Posterior vena cava (tissue), 2 donors: ENCODE results near the gene SPATA20. TPM values are rescaled to one million over a fixed set of nuclear protein-coding genes. Genes with fewer than 3 reads are reported as not detected.

Source experiments
- DNase-seq: peaks from one replicate; pipeline ENCODE4 v3.0.0-alpha.2; 2020; ENCODE audit warnings: low spot score
- intact Hi-C, 2 donors: fragments of 100-400 bp; cut with DNase I; formaldehyde crosslinking; loops; one replicate each; pipeline versions ENCODE4 v1.14.1 to v1.14.2; 2022 to 2023
- total RNA-seq, 2 donors: library from RNA; stranded (reverse); fragmentation: NEBNext Ultra II Directional; extraction: Animal tissue kit (Norgen Biotek cat#: 25700); gene quantifications; one replicate each; pipeline ENCODE4 v1.2.1, GENCODE V29; 2021
- donor health status: DM: yes; HTN: yes; CAD: no.
- donor health status: DM: yes; HTN: yes; CAD: no.

The SPATA20 gene
- total RNA-seq, 2 donors from 2014 or later: 30.1 to 53.4 TPM

DNA sequence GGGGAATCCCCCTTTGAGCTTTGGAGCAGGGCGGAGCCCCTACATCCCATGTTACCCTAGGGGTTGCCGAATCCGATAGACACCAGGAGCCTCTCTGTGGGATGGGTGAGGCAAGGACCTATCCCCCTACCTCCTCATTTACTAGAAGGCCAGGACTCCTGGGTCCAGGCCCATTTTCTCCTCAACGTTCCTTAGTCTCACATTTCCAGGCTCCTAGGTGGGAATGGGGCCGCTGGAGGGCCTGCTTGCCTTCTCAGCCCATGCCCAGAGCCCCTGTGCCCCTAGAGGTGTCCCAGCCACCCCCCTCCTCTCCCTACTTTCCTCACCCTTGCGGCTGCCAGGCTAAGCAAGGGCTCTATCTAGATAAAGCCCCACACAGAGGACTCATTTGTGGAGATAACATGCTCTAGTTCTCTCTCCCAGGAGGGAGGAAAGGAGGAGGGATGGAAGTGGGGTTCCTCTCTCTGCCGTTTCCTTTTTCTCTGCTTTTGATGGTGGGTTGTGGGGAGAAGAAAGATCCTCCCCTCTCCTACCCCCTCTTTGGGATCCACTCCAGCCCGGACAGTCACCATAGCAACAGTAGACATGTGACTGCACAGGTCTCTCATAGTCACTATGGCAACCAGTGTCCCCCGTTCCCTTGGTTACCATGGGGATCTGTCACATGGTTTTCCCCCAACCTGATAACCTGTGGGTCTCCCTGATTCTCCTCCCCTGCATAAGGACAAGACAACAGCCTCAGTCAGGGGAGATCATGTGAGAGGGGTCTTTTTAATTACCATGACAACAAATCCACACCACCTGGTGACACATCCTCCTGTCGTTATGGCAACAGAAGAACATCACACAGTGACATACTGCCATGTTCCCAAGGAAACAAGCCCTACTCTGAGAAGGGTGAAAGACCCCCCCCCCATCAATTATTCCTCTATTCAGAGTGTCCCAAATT, 18.7 kb downstream of the SPATA20 start:
- no peak for DNase-seq

DNA sequence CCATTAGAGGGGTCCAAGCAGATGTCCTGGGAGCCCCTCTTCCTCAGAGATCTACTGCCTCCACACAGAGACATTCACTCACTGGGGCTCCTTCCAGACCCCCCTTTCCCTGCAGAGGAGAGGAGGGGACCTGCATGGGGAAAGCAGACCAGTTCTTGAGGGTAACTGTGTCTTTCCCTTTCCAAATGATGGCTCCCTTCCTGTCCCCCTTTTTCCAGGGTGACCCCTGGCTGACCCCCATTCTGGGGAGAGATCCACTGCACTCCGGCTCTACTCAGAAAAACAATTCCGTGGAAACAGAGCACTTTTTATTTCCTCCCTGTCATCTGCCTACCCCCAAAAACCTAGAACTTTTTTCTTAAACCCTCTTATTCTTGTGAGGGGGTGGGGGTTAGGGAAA, 19.9 kb downstream of the SPATA20 start:
- intact Hi-C loops: no loop called here
- no peak for DNase-seq

More for the DNA sequence above, 18.7 kb downstream of the SPATA20 start:
- intact Hi-C loops: no loop called here

DNA sequence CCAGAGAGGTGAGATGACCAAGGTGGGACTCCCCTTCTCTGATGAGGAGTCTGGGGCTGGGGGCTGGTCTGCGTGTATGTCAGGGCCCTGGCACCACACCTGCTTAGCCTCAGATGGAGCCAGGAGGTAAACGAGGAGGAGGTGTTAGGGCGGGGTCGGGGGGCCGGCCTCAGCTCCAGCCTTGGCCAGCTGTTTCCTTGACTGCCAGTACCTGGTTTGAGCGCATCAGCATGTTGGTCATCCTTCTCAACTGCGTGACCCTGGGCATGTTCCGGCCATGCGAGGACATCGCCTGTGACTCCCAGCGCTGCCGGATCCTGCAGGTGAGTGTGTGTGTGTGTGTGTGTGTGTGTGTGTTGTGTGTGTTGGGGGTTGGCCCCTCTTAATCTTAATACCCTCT, 21.7 kb downstream of the SPATA20 start:
- intact Hi-C loops: no loop called here
- no peak for DNase-seq

DNA sequence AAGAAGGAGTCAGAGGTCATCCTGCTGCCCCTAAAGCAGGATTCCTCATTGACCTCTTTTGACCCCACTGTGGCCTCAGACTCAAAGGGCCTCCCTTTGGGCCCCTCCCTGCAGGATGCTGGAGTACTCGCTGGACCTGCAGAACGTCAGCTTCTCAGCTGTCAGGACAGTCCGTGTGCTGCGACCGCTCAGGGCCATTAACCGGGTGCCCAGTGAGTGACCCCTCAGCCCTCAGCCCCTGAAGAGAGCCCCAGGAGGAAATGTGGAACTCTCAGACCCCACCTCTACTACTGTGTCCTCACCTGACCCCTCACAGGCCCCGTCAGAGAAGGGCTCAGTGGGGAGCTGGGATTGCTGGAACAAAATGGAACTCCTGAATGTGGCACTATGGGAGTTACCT, 22.6 kb downstream of the SPATA20 start:
- DNase-seq: no peak
- intact Hi-C loops: no loop called here

DNA sequence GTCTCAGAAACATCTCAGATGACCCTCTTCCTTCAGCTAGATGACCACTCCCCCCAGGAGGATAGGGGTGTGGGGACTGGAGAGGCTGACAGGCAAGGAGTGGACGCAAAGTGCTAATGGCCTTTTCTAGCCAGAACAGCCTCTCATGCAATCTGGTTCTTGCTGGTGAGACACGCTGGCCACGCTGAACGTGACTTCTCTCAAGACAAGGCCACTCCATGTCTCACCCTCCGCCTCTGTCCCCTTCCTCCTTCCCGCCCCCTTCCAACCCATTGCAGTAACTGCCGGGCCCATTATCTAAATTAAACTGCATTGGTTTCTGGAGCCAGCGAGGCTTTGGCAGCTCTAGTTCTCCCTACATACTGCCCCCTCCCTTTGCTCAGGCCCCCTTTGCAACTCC, 23.1 kb downstream of the SPATA20 start:
- intact Hi-C loops: no loop called here
- DNase-seq: no peak

DNA sequence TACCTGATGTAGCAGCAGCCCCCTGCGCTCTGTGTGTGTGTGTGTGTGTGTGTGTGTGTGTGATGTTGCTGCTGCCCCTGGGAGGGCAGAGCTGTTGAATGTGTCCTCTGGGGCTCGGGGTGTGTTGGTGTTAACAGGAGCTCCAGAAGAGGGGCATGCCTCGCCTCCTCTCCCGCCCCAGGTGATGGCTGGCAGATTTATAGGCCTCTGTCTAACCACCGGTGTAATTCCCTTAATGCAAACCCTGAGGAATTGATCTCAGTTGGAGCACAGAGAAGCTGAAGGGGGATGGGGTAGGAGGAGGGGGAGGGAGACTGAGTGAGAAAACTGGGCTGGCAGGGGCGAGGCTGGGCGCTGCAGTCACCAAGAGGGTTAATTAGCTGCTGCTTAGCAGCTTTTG, 23.6 kb downstream of the SPATA20 start:
- intact Hi-C loops: no loop called here
- no peak for DNase-seq

DNA sequence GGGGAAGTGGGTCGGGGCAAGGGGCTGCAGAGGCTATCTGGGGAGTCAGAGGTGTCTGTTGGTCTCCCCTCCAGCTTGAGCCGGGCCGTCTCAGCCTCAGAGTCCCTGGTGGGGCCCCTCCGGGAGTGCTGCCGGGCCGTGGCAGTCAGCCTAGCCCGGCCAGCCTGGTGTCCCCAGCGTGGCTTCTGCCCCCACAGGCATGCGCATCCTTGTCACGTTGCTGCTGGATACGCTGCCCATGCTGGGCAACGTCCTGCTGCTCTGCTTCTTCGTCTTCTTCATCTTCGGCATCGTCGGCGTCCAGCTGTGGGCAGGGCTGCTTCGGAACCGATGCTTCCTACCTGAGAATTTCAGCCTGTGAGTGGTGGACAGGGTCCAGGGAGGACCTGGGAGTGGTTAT, 24.7 kb downstream of the SPATA20 start:
- no peak for DNase-seq
- intact Hi-C loops: no loop called here

DNA sequence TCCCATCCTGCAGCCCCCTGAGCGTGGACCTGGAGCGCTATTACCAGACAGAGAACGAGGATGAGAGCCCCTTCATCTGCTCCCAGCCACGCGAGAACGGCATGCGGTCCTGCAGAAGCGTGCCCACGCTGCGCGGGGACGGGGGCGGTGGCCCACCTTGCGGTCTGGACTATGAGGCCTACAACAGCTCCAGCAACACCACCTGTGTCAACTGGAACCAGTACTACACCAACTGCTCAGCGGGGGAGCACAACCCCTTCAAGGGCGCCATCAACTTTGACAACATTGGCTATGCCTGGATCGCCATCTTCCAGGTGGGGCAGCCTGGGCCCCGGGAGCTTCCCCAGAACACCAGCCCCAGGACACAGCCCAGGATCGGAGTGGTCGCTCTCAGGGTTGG, 25.6 kb downstream of the SPATA20 start:
- no peak for DNase-seq
- intact Hi-C loops: no loop called here

DNA sequence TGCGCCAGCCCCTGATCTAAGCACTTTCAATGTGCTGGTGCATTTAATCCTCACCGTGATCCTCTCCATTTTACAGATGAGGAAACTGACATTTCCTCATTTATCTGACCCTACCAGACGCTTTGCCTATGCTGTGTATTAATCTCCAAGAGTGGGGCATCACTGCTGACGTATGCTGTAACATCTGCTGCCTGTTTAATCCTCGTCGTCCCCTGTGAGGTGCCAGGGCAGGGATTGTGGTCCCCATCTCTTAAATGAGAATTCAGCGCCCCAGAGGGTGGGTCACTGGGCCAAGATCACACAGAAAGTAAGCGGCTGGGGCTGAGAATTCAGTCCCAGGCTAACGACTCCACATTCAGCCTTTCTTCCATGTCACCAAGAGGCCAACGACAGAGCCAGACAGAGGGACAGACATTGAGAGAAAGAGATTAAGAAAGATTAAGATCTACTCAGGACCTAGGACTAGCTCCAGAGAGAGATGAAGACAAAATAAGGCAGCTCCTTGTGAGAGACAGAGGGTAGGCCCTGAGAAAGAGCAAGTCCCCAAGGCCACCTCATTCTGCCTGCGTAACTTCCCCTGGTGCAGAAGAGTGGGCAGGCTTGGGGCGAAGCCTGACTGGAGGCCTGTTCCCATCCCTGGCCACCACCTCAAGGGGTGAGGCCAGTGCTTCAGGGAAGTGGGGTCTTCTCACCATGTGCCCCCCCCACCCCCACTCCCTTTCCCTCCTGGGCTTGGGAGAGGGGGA, 27.1 kb downstream of the SPATA20 start:
- intact Hi-C loops: no loop called here
- DNase-seq: no peak

DNA sequence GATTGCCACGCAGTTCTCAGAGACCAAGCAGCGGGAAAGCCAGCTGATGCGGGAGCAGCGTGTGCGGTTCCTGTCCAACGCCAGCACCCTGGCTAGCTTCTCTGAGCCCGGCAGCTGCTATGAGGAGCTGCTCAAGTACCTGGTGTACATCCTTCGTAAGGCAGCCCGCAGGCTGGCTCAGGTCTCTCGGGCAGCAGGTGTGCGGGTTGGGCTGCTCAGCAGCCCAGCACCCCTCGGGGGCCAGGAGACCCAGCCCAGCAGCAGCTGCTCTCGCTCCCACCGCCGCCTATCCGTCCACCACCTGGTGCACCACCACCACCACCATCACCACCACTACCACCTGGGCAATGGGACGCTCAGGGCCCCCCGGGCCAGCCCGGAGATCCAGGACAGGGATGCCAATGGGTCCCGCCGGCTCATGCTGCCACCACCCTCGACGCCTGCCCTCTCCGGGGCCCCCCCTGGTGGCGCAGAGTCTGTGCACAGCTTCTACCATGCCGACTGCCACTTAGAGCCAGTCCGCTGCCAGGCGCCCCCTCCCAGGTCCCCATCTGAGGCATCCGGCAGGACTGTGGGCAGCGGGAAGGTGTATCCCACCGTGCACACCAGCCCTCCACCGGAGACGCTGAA, 28.7 kb downstream of the SPATA20 start:
- no peak for DNase-seq
- intact Hi-C loops: no loop called here

DNA sequence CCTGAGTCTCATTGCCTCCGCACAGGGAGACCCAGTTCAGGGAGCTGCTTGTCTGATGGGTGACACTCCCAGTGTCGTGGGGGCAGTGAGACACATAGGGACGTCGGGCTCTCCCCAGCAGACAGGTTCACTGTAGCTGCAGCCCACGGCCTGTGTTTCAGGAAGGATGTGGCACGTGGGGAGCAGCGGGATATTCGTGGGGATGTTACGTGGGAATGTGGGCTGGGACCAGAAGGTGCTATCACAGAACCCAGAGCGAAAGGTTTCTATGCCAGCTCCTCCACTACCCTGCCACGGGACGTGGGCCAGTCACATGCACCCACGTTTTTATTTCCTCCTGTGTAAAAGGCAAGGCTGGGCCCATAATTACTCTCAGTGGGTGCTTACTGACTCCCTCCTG, 29.9 kb downstream of the SPATA20 start:
- intact Hi-C loops: no loop called here
- DNase-seq: no peak

DNA sequence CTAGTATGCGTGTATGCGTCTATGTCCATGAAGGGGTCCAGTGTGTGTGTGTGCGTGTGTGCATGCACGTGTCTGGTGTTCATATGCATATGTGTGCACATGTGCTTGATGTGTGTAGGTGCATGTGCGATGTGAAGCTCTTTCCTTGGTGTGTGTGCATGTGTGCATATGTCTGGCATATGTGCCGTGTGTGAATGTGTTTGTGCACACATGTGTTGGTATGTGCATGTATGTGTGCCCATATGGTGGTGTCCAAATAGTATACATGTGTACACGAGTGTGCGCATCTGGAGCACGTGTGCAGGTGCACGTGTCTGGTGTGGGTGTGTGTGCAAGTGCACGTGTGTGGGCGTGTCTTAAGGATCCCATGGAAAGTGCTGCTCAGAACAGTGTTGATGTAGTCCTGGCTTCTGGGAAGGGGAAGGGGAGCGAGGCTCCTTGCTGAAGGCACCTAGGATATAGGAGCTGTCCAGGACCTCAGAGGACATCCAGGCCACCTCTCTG, 30.5 kb downstream of the SPATA20 start:
- intact Hi-C loops: no loop called here
- no peak for DNase-seq

DNA sequence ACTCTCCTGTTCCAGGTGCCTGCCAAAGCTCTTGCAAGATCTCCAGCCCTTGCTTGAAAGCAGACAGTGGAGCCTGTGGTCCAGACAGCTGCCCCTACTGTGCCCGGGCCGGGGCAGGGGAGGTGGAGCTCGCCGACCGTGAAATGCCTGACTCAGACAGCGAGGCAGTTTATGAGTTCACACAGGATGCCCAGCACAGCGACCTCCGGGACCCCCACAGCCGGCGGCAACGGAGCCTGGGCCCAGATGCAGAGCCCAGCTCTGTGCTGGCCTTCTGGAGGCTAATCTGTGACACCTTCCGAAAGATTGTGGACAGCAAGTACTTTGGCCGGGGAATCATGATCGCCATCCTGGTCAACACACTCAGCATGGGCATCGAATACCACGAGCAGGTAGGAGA, 31.2 kb downstream of the SPATA20 start:
- no peak for DNase-seq
- intact Hi-C loops: no loop called here

DNA sequence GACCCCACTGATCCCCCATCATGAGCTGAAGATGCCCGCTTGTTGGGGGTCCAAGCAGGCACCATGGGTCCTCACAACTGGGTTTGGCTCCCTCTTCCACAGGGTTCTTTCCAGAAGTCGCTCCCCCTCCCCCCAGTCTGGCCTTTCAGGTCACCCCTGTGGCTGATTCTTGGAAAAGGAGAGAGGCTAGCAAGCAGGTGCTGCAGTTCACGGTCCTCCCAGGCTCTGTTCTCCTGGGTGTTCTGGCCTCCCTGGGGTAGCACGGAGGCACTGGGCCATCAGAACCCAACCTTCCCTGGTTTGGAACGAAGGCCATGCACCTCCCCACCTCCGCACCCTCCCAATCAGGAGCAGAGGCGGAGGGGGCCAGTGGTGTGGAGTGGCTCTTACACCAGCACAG, 32.4 kb downstream of the SPATA20 start:
- intact Hi-C loops: no loop called here
- no peak for DNase-seq

DNA sequence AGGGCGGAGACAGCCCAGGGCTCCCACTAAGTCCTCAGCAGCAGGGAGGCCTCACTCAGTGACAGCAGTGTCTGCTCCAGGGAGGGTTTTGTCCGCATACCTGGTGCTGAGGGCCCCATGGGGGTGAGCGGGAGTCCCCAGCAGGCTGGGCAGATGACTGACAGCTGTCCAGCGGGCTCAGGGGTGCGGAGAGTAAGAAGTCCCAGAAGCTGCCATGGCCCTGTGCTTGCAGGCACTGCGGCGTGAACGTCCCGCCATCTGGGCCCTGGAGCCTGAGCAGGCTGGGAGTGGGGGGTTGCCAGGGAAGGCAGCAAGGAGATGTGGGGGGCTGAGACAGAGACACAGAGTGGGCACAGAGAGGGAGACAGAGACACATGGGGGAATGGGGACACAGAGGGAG, 33.7 kb downstream of the SPATA20 start:
- intact Hi-C loops: no loop called here

DNA sequence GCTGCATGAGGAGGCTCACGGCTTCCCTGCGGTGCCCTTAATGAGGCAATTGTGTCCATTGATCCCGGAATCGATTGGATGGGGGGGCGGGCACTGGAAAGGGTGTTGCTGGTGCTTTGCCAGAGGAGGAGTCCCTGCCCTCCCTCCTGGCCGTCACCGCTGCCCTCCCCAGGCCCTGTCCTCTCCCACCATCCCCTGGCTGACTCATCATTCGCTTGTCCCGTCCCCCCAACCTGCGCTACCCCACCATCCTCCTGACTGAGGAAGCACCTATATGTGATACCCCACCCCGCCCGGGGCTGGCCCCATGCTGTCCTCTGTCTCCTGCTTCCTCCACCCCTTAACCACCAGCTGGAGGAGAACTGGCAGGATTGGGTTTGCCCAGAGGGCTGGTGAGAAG, 34.3 kb downstream of the SPATA20 start:
- intact Hi-C loops: no loop called here
- no peak for DNase-seq

More for the DNA sequence above, 33.7 kb downstream of the SPATA20 start:
- no peak for DNase-seq

DNA sequence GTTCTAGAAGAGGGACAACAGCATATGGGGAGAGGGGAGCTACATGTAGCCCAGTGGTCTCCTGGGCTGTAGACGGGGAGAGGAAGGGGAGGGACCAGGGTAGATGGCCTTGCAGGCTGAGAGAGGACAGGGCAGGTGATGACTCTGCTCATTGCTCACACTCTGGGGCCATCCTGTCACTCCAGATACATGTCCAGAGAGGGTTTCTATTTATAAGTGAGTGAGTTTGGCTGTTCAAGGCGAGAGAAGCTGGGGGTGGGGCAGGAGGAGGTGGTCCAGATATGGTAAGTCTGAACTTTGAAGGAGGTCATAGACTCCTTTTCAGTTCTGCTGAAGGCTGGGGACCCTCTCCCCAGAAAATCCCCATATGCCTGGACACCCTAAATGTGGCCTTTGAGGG, 35.8 kb downstream of the SPATA20 start:
- intact Hi-C loops: no loop called here
- DNase-seq: no peak

DNA sequence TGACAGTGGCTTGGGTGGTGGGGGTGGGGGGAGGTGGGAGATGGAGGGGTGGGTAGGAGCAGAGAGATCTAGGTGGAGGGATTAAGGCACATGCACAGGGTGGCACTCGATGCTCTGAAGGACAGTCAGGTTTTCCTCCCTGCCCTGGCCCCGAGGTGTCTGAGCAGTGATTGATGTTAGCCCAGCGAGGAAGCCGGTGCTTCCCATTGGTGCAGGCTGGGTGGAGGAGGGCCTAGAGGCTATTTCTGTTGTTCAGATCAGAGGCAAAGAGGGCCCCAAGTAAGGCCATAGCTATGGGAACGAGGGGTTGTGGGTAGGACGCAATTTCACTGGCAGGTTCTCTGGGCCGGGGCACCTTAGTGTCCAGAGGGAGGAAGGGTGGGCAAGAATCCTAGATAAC, 36.7 kb downstream of the SPATA20 start:
- no peak for DNase-seq
- intact Hi-C loops: no loop called here

DNA sequence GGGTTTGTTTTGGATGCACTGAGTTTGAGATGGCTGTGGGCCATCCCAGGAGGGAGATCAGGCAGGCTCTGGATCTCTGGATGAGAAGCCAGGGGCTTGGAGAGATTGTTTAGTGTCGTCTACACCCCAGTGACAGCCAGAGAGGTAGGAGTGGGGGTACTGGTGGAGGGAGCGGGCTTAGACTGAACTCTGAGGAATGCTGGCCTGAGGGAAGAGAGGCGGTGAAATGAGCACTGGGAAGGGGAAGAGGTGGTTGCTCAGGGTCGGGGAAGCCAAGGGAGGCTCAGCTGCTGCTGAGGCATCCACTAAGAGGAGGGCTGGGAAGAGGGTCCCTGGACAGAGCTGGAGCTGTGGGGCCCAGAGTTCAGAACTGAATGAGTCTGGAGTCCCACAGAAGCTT, 37.1 kb downstream of the SPATA20 start:
- intact Hi-C loops: no loop called here
- no peak for DNase-seq

DNA sequence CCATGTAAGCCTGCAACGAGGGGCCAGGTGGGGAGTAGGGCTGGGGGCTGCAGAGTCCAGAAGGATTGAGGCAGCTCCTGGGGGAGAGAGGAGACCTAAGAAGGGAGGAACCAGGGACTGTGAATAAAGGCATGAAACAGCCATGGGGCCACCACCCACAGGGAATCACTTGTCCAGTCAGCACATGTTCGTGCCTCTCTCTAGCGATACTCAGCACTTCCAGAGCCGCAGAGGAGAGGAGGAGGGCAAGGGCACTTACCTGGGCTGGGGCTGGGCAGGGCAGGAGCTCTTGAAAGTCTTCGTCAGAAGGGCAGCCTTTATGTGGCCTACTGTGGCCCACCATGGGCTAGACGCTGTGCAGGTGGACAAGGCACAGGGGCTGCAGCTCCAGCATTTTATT, 37.8 kb downstream of the SPATA20 start:
- DNase-seq: no peak
- intact Hi-C loops: no loop called here
